ENCODE measurements around the gene FIZ1. TPM values are rescaled to one million over a fixed set of nuclear protein-coding genes. Genes with fewer than 3 reads are reported as not detected.

Gene FIZ1
- total and polyA plus RNA-seq, 12 donors, result 4.4 to 19.7 (median 10.4) TPM

- Histone ChIP-seq H3K4me3 (no peak overlapping the region), H3K9me3 (replicated peaks in 1 of 3) (no peaks in the 10 kb centered on the region), H3K36me3 (replicated peaks in 1 of 2) (peaks cover 0 to 17% of the 10 kb centered on the region in 2 donors), H3K4me1 (replicated peaks in 1 of 2) (peaks cover 0 to 28% of the 10 kb centered on the region in 2 donors), H3K27me3 (no peaks in the 10 kb centered on the region), H3K27ac (peak overlapping the region in 3 of 5 donors; percentile 1 to 51 (median 18))
- 57 to 81% (median 78%) methylated on average over 13 to 40 of the region's 40 CpGs for WGBS, 4 donors
- DNase-seq, result peak; percentile 38 to 69 (median 57)
- no peak for TF ChIP-seq CTCF (IDR thresholded peaks at IDR 0.05)
- TF ChIP-seq POLR2A (IDR thresholded peaks at IDR 0.05), result no peak
- intact Hi-C loops (cut with DNase I), result no loop called here
Measured at GRCh38 chr19:55622242-55622969, 23.1 kb upstream of the FIZ1 start.

DNA sequence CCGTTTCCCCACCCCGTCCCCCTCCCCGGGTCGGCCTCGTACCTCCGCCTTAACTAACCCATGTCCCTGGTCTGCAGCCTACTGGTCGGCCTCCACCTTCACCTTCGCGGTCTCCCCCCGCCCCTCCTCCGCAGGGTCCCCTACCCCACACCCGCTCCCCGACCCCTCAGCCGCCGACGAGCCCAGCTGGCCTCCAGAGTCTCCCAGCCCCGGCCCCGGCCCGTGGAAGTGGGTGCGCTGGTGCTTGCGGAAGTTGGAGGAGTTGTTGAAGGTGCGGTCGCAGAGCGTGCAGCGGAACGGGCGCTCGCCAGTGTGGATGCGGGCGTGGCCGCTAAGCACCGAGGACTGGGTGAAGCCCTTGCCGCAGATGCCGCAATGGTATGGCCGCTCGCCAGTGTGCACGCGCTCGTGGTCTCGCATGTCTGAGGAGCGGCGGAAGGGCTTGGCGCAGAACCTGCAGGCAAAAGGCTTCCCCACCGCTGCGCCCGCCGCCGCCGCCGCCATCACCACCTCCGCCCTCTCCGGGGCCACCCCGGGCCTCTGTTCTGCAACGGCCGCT, 22.4 kb upstream of the FIZ1 start:
- no peak overlapping the region for H3K27ac ChIP-seq
- intact Hi-C loops (cut with DNase I), result no loop called here
- peaks cover 0 to 21% of the 10 kb centered on the region in 2 donors for H3K36me3 ChIP-seq (replicated peaks in 1 of 2)
- no peaks in the 10 kb centered on the region for H3K27me3 ChIP-seq
- DNase-seq, result peak in 4 of 7 donors; percentile 19 to 48 (median 38)
- no peak overlapping the region for H3K4me3 ChIP-seq
- H3K9me3 ChIP-seq (replicated peaks in 1 of 3), result no peaks in the 10 kb centered on the region
- no peak for TF ChIP-seq CTCF (IDR thresholded peaks at IDR 0.05)
- no peak for TF ChIP-seq POLR2A (IDR thresholded peaks at IDR 0.05)
- peaks cover 0 to 28% of the 10 kb centered on the region in 2 donors for H3K4me1 ChIP-seq (replicated peaks in 1 of 2)
- WGBS, 4 donors, result 94 to 97% (median 95%) methylated on average over 24 to 55 of the region's 55 CpGs

DNA sequence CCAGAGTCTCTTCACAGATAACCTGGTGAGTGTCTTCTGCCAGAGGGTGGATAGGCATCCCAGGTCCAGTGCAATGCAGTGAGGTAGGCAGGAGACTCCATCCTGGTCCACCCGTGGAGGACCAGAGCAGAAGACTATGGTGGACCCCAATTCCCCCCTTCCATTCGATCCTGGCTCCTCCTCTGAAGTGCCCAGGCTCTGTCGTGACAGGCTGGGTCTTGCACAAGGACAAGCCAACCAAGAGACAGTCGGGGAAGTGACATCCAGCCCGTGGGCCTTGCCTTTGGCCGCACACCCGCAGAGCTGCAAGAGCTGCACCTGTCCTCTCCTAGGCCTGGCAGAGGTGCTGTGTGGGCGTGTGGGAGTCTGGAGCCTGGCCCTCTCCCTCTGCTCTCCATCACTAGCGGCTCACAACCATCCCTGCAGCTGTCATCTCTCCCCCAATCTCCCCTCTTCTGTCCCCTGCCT, 21.9 kb upstream of the FIZ1 start:
- WGBS, 4 donors, result 73 to 90% (median 79%) methylated on average over 6 to 9 of the region's 9 CpGs
- Histone ChIP-seq H3K36me3 (replicated peaks in 1 of 2) (peaks cover 0 to 26% of the 10 kb centered on the region in 2 donors), H3K4me1 (replicated peaks in 1 of 2) (peaks cover 0 to 28% of the 10 kb centered on the region in 2 donors), H3K27ac (no peak overlapping the region), H3K4me3 (no peak overlapping the region), H3K27me3 (no peaks in the 10 kb centered on the region), H3K9me3 (replicated peaks in 1 of 3) (no peaks in the 10 kb centered on the region)
- peak in 3 of 7 donors; percentile 7 to 54 (median 21) for DNase-seq
- TF ChIP-seq POLR2A (IDR thresholded peaks at IDR 0.05), result no peak
- no peak for TF ChIP-seq CTCF (IDR thresholded peaks at IDR 0.05)
- intact Hi-C loops (cut with DNase I), result no loop called here

DNA sequence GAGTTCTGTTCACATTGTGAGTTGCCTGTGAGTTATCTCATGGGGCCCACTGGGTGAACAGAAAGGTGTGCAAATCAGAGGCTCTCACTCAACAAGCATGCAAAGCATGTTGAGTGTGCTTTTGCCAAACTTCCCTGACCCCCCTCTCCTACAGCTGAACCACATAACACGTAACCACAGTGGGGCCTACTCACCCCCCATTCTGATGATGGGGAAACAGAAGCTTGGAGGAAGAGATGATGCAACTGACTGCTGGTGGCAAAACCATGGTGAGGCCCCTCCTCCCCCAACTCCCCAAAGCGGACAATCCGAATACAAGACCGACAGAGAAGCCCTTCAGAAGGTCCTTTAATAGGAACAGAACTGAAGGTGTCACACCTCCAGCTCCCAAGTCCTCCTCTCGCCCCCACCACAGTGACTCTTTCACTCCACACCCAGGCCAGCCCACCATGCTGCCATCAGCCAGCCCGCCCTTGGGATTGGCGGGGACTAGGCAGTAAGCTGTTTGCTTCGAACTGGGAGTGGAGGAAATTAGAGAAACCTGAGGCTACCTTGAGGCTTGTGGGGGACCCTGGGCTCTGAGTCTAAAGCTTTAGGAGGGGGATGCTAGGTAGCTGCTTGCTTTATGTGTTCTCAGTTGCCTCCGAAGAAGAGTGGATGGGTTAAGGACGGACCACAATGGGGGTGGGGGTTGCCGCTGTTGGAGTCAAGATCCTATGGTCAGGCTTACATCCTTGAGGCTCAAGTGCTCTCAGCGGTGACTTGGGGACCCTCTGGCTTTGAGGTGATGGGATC, 21.3 kb upstream of the FIZ1 start:
- intact Hi-C loops (cut with DNase I), result no loop called here
- peaks cover 0 to 32% of the 10 kb centered on the region in 2 donors for H3K36me3 ChIP-seq (replicated peaks in 1 of 2)

More for the DNA sequence above, 21.3 kb upstream of the FIZ1 start:
- peak overlapping the region in 1 of 5 donors; percentile 14 for H3K27ac ChIP-seq
- TF ChIP-seq POLR2A (IDR thresholded peaks at IDR 0.05) (no peak), CTCF (IDR thresholded peaks at IDR 0.05) (no peak)
- WGBS, 4 donors, result 88 to 89% (median 89%) methylated on average over 12 of the region's 12 CpGs
- H3K4me1 ChIP-seq (replicated peaks in 1 of 2), result peaks cover 0 to 28% of the 10 kb centered on the region in 2 donors
- no peaks in the 10 kb centered on the region for H3K9me3 ChIP-seq (replicated peaks in 1 of 3)
- peak in 1 of 7 donors; percentile 53 for DNase-seq
- H3K27me3 ChIP-seq, result no peaks in the 10 kb centered on the region
- no peak overlapping the region for H3K4me3 ChIP-seq
